IPS-15b (cell line): Measurements from ENCODE around the gene SEZ6L.
"Not testable (repeated sequence)": the region's sequence is repeated elsewhere in the genome, so short reads cannot be mapped to it uniquely, and the experiment has no call there.

Experiments
- H3K27me3 ChIP-seq: one replicate; pipeline ENCODE4 v1.6.1; 2013; ENCODE audit warnings: low read length; ENCODE audit not compliant: control insufficient read depth, insufficient read depth
- H3K36me3 ChIP-seq: one replicate; pipeline ENCODE4 v1.6.1; 2013; ENCODE audit warnings: low read length; ENCODE audit not compliant: control insufficient read depth, insufficient read depth
- H3K4me1 ChIP-seq: one replicate; pipeline ENCODE4 v1.6.1; 2013; ENCODE audit warnings: mild to moderate bottlenecking, low read length; ENCODE audit not compliant: control insufficient read depth, insufficient read depth
- H3K4me3 ChIP-seq: one replicate; pipeline ENCODE4 v1.5.1; 2013; ENCODE audit warnings: low read depth, low read length
- H3K9ac ChIP-seq: one replicate; pipeline ENCODE4 v1.6.1; 2013; ENCODE audit warnings: low read depth, mild to moderate bottlenecking, low read length
- H3K9me3 ChIP-seq: one replicate; pipeline ENCODE4 v1.6.1; 2013; ENCODE audit warnings: mild to moderate bottlenecking, low read length; ENCODE audit not compliant: control insufficient read depth, insufficient read depth

Gene SEZ6L

GRCh38 chr22:26401726-26402125 is 232.5 kb downstream of the SEZ6L start:
- H3K36me3 ChIP-seq: no peaks in the 10 kb centered on the region
- H3K27me3 ChIP-seq: no peaks in the 10 kb centered on the region
- no peak overlapping the region for H3K4me3 ChIP-seq
- H3K9me3 ChIP-seq: no peaks in the 10 kb centered on the region
- H3K9ac ChIP-seq: no peak overlapping the region
- H3K4me1 ChIP-seq: peaks cover 3% of the 10 kb centered on the region

- Histone ChIP-seq H3K27me3 (no peaks in the 10 kb centered on the region), H3K4me3 (no peak overlapping the region), H3K9ac (no peak overlapping the region), H3K9me3 (no peaks in the 10 kb centered on the region), H3K4me1 (peaks cover 3% of the 10 kb centered on the region), H3K36me3 (no peaks in the 10 kb centered on the region)
Observed at GRCh38 chr22:26404851-26405421, 235.7 kb downstream of the SEZ6L start.

GRCh38 chr22:26406118-26406517 is 236.9 kb downstream of the SEZ6L start:
- Histone ChIP-seq H3K9me3 (no peaks in the 10 kb centered on the region), H3K27me3 (no peaks in the 10 kb centered on the region), H3K9ac (no peak overlapping the region), H3K4me3 (no peak overlapping the region), H3K4me1 (peaks cover 3% of the 10 kb centered on the region), H3K36me3 (no peaks in the 10 kb centered on the region)

GRCh38 chr22:26408562-26409220 is 239.4 kb downstream of the SEZ6L start:
- not testable (repeated sequence) for H3K27me3 ChIP-seq, H3K4me1 ChIP-seq, H3K9me3 ChIP-seq, H3K9ac ChIP-seq, H3K4me3 ChIP-seq, H3K36me3 ChIP-seq

- no peaks in the 10 kb centered on the region for H3K27me3 ChIP-seq
Observed at GRCh38 chr22:26409719-26410335, 240.6 kb downstream of the SEZ6L start.

GRCh38 chr22:26410386-26410785 is 241.1 kb downstream of the SEZ6L start:
- Histone ChIP-seq H3K36me3 (no peaks in the 10 kb centered on the region), H3K27me3 (no peaks in the 10 kb centered on the region)

More at GRCh38 chr22:26409719-26410335, 240.6 kb downstream of the SEZ6L start:
- Histone ChIP-seq H3K4me3 (no peak overlapping the region), H3K36me3 (no peaks in the 10 kb centered on the region), H3K9me3 (no peaks in the 10 kb centered on the region), H3K9ac (no peak overlapping the region), H3K4me1 (peaks cover 3% of the 10 kb centered on the region)

GRCh38 chr22:26414347-26414746 is 245.1 kb downstream of the SEZ6L start:
- no peaks in the 10 kb centered on the region for H3K27me3 ChIP-seq
- peaks cover 5% of the 10 kb centered on the region for H3K4me1 ChIP-seq
- no peaks in the 10 kb centered on the region for H3K9me3 ChIP-seq
- H3K9ac ChIP-seq: no peak overlapping the region
- no peak overlapping the region for H3K4me3 ChIP-seq
- H3K36me3 ChIP-seq: no peaks in the 10 kb centered on the region

More at GRCh38 chr22:26410386-26410785, 241.1 kb downstream of the SEZ6L start:
- no peak overlapping the region for H3K4me3 ChIP-seq
- H3K9ac ChIP-seq: no peak overlapping the region
- H3K4me1 ChIP-seq: no peaks in the 10 kb centered on the region
- H3K9me3 ChIP-seq: no peaks in the 10 kb centered on the region

GRCh38 chr22:26416256-26416655 is 247.0 kb downstream of the SEZ6L start:
- no peaks in the 10 kb centered on the region for H3K9me3 ChIP-seq
- no peaks in the 10 kb centered on the region for H3K27me3 ChIP-seq
- H3K4me1 ChIP-seq: peaks cover 8% of the 10 kb centered on the region
- H3K9ac ChIP-seq: no peak overlapping the region
- H3K4me3 ChIP-seq: no peak overlapping the region
- no peaks in the 10 kb centered on the region for H3K36me3 ChIP-seq

- no peak overlapping the region for H3K9ac ChIP-seq
- H3K27me3 ChIP-seq: no peaks in the 10 kb centered on the region
- no peak overlapping the region for H3K4me3 ChIP-seq
Observed at GRCh38 chr22:26416670-26417276, 247.5 kb downstream of the SEZ6L start.

GRCh38 chr22:26417406-26417805 is 248.1 kb downstream of the SEZ6L start:
- H3K27me3 ChIP-seq: no peaks in the 10 kb centered on the region
- no peak overlapping the region for H3K9ac ChIP-seq
- H3K4me1 ChIP-seq: peaks cover 8% of the 10 kb centered on the region
- H3K4me3 ChIP-seq: no peak overlapping the region
- no peaks in the 10 kb centered on the region for H3K9me3 ChIP-seq
- H3K36me3 ChIP-seq: no peaks in the 10 kb centered on the region

More at GRCh38 chr22:26416670-26417276, 247.5 kb downstream of the SEZ6L start:
- H3K9me3 ChIP-seq: no peaks in the 10 kb centered on the region
- H3K4me1 ChIP-seq: peaks cover 8% of the 10 kb centered on the region
- H3K36me3 ChIP-seq: no peaks in the 10 kb centered on the region

GRCh38 chr22:26418620-26419019 is 249.4 kb downstream of the SEZ6L start:
- Histone ChIP-seq H3K27me3 (no peaks in the 10 kb centered on the region), H3K4me1 (peaks cover 8% of the 10 kb centered on the region), H3K9ac (no peak overlapping the region), H3K4me3 (no peak overlapping the region), H3K36me3 (no peaks in the 10 kb centered on the region), H3K9me3 (no peaks in the 10 kb centered on the region)

GRCh38 chr22:26426924-26427323 is 257.7 kb downstream of the SEZ6L start:
- H3K36me3 ChIP-seq: no peaks in the 10 kb centered on the region
- H3K9ac ChIP-seq: no peak overlapping the region
- no peak overlapping the region for H3K4me3 ChIP-seq
- no peaks in the 10 kb centered on the region for H3K9me3 ChIP-seq
- H3K27me3 ChIP-seq: peaks cover 32% of the 10 kb centered on the region
- no peaks in the 10 kb centered on the region for H3K4me1 ChIP-seq
